HG03354 (cell line): ENCODE data around the gene EML1.
"Not testable (repeated sequence)": the region's sequence is repeated elsewhere in the genome, so short reads cannot be mapped to it uniquely, and the experiment has no call there.

Experiments
- ATAC-seq: cut with Tn5 transposase; IDR thresholded peaks from one replicate; pipeline ENCODE4 v1.9.1; 2021; ENCODE audit warnings: mild to moderate bottlenecking; ENCODE audit not compliant: unreplicated experiment, poor library complexity, severe bottlenecking

Gene EML1

GRCh38 chr14:99946652-99947489 is 153.7 kb downstream of the EML1 start:
- ATAC-seq = peak; percentile 84

GRCh38 chr14:99947695-99948094 is 154.5 kb downstream of the EML1 start:
- ATAC-seq = no peak

- not testable (repeated sequence) for ATAC-seq
Observed at GRCh38 chr14:99949011-99949732, 156.0 kb downstream of the EML1 start.

- ATAC-seq = no peak
Observed at GRCh38 chr14:99950181-99950580, 157.0 kb downstream of the EML1 start.

GRCh38 chr14:99951085-99951484 is 157.9 kb downstream of the EML1 start:
- no peak for ATAC-seq

GRCh38 chr14:99952039-99952438 is 158.8 kb downstream of the EML1 start:
- no peak for ATAC-seq

- ATAC-seq = no peak
Observed at GRCh38 chr14:99952453-99952852, 159.2 kb downstream of the EML1 start.

GRCh38 chr14:99955826-99956455 is 162.7 kb downstream of the EML1 start:
- no peak for ATAC-seq

- ATAC-seq = no peak
Observed at GRCh38 chr14:99958380-99958779, 165.2 kb downstream of the EML1 start.

- no peak for ATAC-seq
Observed at GRCh38 chr14:99961826-99962518, 168.8 kb downstream of the EML1 start.

GRCh38 chr14:99964979-99965378 is 171.8 kb downstream of the EML1 start:
- ATAC-seq = no peak

- no peak for ATAC-seq
Observed at GRCh38 chr14:99966037-99966835, 173.0 kb downstream of the EML1 start.

GRCh38 chr14:99966912-99967311 is 173.7 kb downstream of the EML1 start:
- no peak for ATAC-seq

GRCh38 chr14:99968191-99968920 is 175.1 kb downstream of the EML1 start:
- ATAC-seq = no peak

- no peak for ATAC-seq
Observed at GRCh38 chr14:99968941-99969340, 175.7 kb downstream of the EML1 start.

- ATAC-seq = no peak
Observed at GRCh38 chr14:99969673-99970322, 176.6 kb downstream of the EML1 start.

- peak; percentile 75 for ATAC-seq
Observed at GRCh38 chr14:99971087-99971940, 178.1 kb downstream of the EML1 start.
